ENCODE data around the gene RAB1B.

DNA sequence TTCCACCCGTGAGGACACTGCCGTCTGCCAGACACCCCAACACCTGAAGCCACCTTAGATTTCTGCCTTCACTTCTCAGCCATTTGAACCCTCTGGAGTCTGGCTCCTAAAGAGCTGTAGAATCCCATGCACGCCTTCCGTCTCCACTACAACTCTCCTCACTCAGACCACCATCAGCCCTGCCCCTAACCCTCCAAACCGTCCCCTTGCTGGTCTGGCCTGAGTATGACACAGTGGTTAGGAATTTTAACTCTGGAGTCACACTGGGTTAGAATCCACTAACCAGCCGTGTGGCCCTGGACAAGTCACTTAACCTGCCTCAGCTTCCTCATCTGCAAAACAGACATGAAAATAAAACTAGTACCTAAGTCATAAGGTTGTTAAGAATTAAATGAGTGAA, 12.6 kb downstream of the RAB1B start:
- no peak for TF ChIP-seq POLR2A (IDR thresholded peaks at IDR 0.05)
- TF ChIP-seq, protein P1, sequence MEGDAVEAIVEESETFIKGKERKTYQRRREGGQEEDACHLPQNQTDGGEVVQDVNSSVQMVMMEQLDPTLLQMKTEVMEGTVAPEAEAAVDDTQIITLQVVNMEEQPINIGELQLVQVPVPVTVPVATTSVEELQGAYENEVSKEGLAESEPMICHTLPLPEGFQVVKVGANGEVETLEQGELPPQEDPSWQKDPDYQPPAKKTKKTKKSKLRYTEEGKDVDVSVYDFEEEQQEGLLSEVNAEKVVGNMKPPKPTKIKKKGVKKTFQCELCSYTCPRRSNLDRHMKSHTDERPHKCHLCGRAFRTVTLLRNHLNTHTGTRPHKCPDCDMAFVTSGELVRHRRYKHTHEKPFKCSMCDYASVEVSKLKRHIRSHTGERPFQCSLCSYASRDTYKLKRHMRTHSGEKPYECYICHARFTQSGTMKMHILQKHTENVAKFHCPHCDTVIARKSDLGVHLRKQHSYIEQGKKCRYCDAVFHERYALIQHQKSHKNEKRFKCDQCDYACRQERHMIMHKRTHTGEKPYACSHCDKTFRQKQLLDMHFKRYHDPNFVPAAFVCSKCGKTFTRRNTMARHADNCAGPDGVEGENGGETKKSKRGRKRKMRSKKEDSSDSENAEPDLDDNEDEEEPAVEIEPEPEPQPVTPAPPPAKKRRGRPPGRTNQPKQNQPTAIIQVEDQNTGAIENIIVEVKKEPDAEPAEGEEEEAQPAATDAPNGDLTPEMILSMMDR (IDR thresholded peaks at IDR 0.05), result no peak
